Sigmoid colon (tissue), 7 donors: ENCODE measurements around the gene KLF7. TPM values are rescaled to one million over a fixed set of nuclear protein-coding genes. Genes with fewer than 3 reads are reported as not detected.
"Not testable (repeated sequence)": the region's sequence is repeated elsewhere in the genome, so short reads cannot be mapped to it uniquely, and the experiment has no call there.

Source experiments
- DNase-seq: peaks from one replicate; pipeline ENCODE4 v3.0.0-alpha.2; 2019
- H3K27ac ChIP-seq, 4 donors: fragments of 200-600 bp; sonication (generic); one replicate each; pipeline ENCODE4 v1.5.1; 2016 to 2019; ENCODE audit warnings: mild to moderate bottlenecking in 1 of 4
- H3K27me3 ChIP-seq, 3 donors: fragments of 200-600 bp; sonication (generic); one replicate each; pipeline ENCODE4 v1.5.1; 2019; ENCODE audit warnings: mild to moderate bottlenecking in 1 of 3
- H3K36me3 ChIP-seq, 4 donors: fragments of 200-600 bp; sonication (generic); one replicate each; pipeline ENCODE4 v1.5.1; 2016 to 2019
- H3K4me1 ChIP-seq, 4 donors: fragments of 200-600 bp; sonication (generic); one replicate each; pipeline ENCODE4 v1.5.1; 2017 to 2019
- H3K4me3 ChIP-seq, 4 donors: fragments of 200-600 bp; sonication (generic); one replicate each; pipeline ENCODE4 v1.5.1; 2017 to 2019; ENCODE audit warnings: mild to moderate bottlenecking in 2 of 4, moderate library complexity in 1 of 4
- H3K9me3 ChIP-seq, 4 donors: fragments of 200-600 bp in 3 of 4; sonication (generic) in 3 of 4; one replicate each; pipeline versions ENCODE4 v1.5.1 to v1.6.1; 2013 to 2019
- EP300 ChIP-seq, 4 donors: sonication (generic); formaldehyde crosslinking; IDR thresholded peaks; one replicate each; pipeline ENCODE4 v1.6.1; 2017; ENCODE audit warnings: antibody characterized with exemption in 4 of 4
- POLR2A ChIP-seq, 2 donors: fragments of 450-650 bp; IDR thresholded peaks; one replicate each; pipeline ENCODE4 v1.6.1; 2016; ENCODE audit warnings: antibody characterized with exemption in 2 of 2, mild to moderate bottlenecking in 2 of 2, moderate library complexity in 2 of 2
- POLR2AphosphoS5 ChIP-seq, 4 donors: sonication (generic); formaldehyde crosslinking; IDR thresholded peaks; one replicate each; pipeline ENCODE4 v1.6.1; 2017; ENCODE audit warnings: antibody characterized with exemption in 4 of 4
- WGBS, 2 donors: extraction: QIAGEN DNeasy Blood & Tissue Kit; methylation state at CpG; one replicate each; pipeline ENCODE4 v1.1.7; 2013; 5-methylcytosine and 5-hydroxymethylcytosine counted together
- intact Hi-C: fragments of 100-400 bp; cut with DNase I; formaldehyde crosslinking; loops from one replicate; pipeline ENCODE4 v1.15.1; 2023
- polyA plus RNA-seq, 3 donors: library from polyadenylated mRNA; stranded (reverse); fragments of 200-250 nt; gene quantifications; one replicate each; pipeline ENCODE4 v1.2.3, GENCODE V29; 2013
- small RNA-seq, 3 donors: library from RNA; depleted of rRNA; stranded (forward); fragments of <200 nt; gene quantifications; one replicate each; pipeline ENCODE3, GENCODE V24; 2016
- total RNA-seq, 4 donors: library from RNA; depleted of rRNA; stranded (reverse); fragments of >200 nt; gene quantifications; one replicate each; pipeline ENCODE4 v1.1.0, GENCODE V29; 2016
- TF ChIP-seq, protein P1 (sequence below), 4 experiments: fragments of 450-650 bp in 3 of 4; fragments of 200-600 bp in 1 of 4; IDR thresholded peaks; one replicate each; pipeline ENCODE4 v1.5.1; 2016 to 2019; ENCODE audit warnings: antibody characterized with exemption in 4 of 4, mild to moderate bottlenecking in 3 of 4, moderate library complexity in 2 of 4
- donor health status: healthy with polysubstance abuse.
- donor health status: Bipolar disorder and iron deficiency.
- donor health status: healthy.

KLF7 gene
- total and polyA plus RNA-seq, 7 donors: 0.60 to 52.1 (median 21.2) TPM

DNA sequence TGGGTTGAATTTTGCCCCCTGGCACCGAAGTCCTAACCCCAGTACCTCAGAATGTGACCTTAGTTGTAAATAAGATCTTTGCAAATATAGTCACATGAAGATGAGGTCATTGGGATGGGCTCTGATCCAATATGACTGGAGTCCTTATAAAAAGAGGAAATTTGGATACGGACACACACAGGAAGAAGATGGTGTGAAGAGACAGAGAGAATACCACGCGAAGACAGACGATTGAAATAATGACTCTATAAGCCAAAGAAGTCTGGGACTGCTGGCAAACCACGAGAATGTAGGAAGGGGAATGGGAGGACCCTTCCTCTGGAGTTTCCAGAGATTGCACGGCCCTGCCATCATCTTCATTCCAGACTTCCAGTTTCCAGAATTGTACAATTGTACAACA, 127.9 kb downstream of the KLF7 start:
- TF ChIP-seq POLR2A (IDR thresholded peaks at IDR 0.05) (no peak), POLR2AphosphoS5 (IDR thresholded peaks at IDR 0.05) (no peak), EP300 (IDR thresholded peaks at IDR 0.05) (no peak)
- TF ChIP-seq, protein P1, sequence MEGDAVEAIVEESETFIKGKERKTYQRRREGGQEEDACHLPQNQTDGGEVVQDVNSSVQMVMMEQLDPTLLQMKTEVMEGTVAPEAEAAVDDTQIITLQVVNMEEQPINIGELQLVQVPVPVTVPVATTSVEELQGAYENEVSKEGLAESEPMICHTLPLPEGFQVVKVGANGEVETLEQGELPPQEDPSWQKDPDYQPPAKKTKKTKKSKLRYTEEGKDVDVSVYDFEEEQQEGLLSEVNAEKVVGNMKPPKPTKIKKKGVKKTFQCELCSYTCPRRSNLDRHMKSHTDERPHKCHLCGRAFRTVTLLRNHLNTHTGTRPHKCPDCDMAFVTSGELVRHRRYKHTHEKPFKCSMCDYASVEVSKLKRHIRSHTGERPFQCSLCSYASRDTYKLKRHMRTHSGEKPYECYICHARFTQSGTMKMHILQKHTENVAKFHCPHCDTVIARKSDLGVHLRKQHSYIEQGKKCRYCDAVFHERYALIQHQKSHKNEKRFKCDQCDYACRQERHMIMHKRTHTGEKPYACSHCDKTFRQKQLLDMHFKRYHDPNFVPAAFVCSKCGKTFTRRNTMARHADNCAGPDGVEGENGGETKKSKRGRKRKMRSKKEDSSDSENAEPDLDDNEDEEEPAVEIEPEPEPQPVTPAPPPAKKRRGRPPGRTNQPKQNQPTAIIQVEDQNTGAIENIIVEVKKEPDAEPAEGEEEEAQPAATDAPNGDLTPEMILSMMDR (IDR thresholded peaks at IDR 0.05): no peak
- Histone ChIP-seq H3K4me3 (no peak overlapping the region), H3K36me3 (no peaks in the 10 kb centered on the region), H3K27me3 (no peaks in the 10 kb centered on the region), H3K9me3 (no peaks in the 10 kb centered on the region), H3K4me1 (no peaks in the 10 kb centered on the region), H3K27ac (no peak overlapping the region)
- no peak for DNase-seq
- intact Hi-C loops: no loop called here
- 54 to 68% methylated on average over 7 of the region's 7 CpGs for WGBS, 2 donors

DNA sequence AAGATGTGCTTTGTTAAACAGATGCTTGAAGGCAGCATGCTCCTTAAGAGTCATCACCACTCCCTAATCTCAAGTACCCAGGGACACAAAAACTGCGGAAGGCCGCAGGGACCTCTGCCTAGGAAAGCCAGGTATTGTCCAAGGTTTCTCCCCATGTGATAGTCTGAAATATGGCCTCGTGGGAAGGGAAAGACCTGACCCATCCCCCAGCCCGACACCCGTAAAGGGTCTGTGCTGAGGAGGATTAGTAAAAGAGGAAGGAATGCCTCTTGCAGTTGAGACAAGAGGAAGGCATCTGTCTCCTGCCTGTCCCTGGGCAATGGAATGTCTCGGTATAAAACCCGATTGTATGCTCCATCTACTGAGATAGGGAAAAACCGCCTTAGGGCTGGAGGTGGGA, 128.7 kb downstream of the KLF7 start:
- H3K4me3 ChIP-seq, intact Hi-C loops, H3K27ac ChIP-seq, H3K36me3 ChIP-seq, H3K4me1 ChIP-seq, H3K27me3 ChIP-seq, H3K9me3 ChIP-seq, DNase-seq: not testable (repeated sequence)
- 44 to 52% methylated on average over 3 of the region's 8 CpGs for WGBS, 2 donors

DNA sequence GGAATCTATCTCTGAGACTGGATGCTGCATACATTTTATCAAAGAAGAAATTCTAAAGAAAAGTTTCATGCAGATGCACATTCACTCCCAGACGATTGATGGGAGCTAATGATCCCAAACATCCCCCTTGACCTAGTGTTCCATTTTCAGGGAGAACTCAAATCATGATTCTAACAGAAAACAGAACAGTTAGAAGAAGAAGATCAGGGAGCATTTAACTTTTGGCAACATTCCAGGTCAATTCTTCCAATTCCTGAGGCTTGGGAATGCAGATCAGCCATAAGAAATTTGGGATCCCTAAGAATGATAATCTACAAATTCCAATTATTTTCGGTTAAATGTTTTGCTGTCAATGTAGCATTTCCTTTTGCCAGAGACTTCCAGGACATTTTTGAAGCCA, 129.9 kb downstream of the KLF7 start:
- Histone ChIP-seq H3K4me1 (no peaks in the 10 kb centered on the region), H3K27me3 (no peaks in the 10 kb centered on the region), H3K4me3 (no peak overlapping the region), H3K9me3 (no peaks in the 10 kb centered on the region), H3K36me3 (no peaks in the 10 kb centered on the region), H3K27ac (no peak overlapping the region)
- TF ChIP-seq, protein P1 (IDR thresholded peaks at IDR 0.05): no peak
- TF ChIP-seq POLR2AphosphoS5 (IDR thresholded peaks at IDR 0.05) (no peak), POLR2A (IDR thresholded peaks at IDR 0.05) (no peak), EP300 (IDR thresholded peaks at IDR 0.05) (no peak)
- intact Hi-C loops: no loop called here
- 81% methylated on average over 2 of the region's 2 CpGs for WGBS, 2 donors
- no peak for DNase-seq

DNA sequence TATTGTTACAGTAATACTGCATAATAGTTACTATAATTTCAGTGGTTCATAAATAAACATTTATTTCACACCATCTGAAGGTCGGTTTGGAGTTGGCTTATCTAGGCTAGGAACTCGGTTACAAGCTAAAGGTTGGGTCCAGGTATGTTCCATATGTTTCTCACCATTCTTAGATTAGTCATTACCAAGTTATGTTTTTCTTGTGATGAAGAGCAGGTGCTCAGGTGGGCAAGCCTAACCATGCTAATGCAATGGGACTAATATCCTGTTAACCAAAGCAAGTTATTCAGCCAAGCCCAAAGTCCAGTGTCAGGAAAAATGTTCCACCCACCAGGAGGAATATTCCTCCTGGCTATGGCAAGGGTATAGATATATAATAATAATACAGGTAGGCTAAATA, 133.3 kb downstream of the KLF7 start:
- intact Hi-C loops: no loop called here
- no peaks in the 10 kb centered on the region for H3K4me1 ChIP-seq
- H3K4me3 ChIP-seq: no peak overlapping the region
- H3K27me3 ChIP-seq: no peaks in the 10 kb centered on the region
- H3K27ac ChIP-seq: no peak overlapping the region
- H3K9me3 ChIP-seq: no peaks in the 10 kb centered on the region
- no peak for DNase-seq
- WGBS, 2 donors: 77 to 91% methylated on average over 2 of the region's 2 CpGs
- H3K36me3 ChIP-seq: no peaks in the 10 kb centered on the region
- TF ChIP-seq, protein P1 (IDR thresholded peaks at IDR 0.05): no peak
- TF ChIP-seq POLR2A (IDR thresholded peaks at IDR 0.05) (no peak), EP300 (IDR thresholded peaks at IDR 0.05) (no peak), POLR2AphosphoS5 (IDR thresholded peaks at IDR 0.05) (no peak)

Small RNAs within 50 kb of the gene (small RNA-seq; reads per million reads assigned to genes)
- gene MIR2355 (0 to 0.65 (median 0.18) reads per million in 3 donors), gene MIR7845 (0 reads per million in 3 donors)

Other genes starting within 250 kb of the KLF7 start
- gene CPO, start 226.4 kb downstream of the KLF7 start, total RNA-seq: 1 to 10 TPM in 2 of 4 donors, under 1 TPM in 2; 0.33 to 1.1 (median 1.0) TPM
- under 1 TPM in 1 of 3 donors, not detected in 2; 0.12 TPM for gene CPO, start 226.4 kb downstream of the KLF7 start, polyA plus RNA-seq